Iris pigment epithelial cell (primary cell): Measurements from ENCODE around the gene ENPP7.
A peak's percentile ranks its signal among the peaks of the same experiment; 100 is the strongest.

ENCODE experiments used
- DNase-seq: peaks from one replicate; pipeline ENCODE4 v3.0.0-alpha.2; 2011; ENCODE audit warnings: low read depth

ENPP7 gene, protein sequence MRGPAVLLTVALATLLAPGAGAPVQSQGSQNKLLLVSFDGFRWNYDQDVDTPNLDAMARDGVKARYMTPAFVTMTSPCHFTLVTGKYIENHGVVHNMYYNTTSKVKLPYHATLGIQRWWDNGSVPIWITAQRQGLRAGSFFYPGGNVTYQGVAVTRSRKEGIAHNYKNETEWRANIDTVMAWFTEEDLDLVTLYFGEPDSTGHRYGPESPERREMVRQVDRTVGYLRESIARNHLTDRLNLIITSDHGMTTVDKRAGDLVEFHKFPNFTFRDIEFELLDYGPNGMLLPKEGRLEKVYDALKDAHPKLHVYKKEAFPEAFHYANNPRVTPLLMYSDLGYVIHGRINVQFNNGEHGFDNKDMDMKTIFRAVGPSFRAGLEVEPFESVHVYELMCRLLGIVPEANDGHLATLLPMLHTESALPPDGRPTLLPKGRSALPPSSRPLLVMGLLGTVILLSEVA

DNA sequence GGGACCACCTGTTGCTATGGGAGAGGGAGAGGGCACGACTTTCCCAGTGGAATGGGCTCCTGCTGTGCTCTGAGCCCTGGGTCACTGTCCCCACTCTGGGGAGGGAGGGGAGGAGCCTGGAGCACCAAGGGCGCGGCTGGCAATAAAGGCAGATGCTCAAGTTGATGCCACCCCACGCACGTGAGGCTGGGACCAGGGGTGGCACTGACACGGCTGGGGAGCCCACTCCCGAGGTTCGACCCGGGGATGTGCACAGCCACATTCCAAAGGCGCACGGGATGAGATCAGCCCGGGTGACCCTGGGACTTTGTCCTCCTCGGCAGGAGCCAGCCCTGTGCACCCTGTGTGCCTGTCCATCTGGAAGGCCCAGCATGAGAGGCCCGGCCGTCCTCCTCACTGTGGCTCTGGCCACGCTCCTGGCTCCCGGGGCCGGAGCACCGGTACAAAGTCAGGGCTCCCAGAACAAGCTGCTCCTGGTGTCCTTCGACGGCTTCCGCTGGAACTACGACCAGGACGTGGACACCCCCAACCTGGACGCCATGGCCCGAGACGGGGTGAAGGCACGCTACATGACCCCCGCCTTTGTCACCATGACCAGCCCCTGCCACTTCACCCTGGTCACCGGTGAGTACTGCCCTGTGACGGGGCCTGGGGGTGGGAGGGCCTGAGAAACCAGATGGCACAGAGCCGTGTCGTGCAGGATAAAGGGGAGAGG is at the start of gene ENPP7:
Gene ENPP7, plus strand, starts transcription at position 175 of the 715 bp plus-strand sequence. Its CDS starts 197 bp downstream, at position 372.
- DNase-seq, result no peak

DNA sequence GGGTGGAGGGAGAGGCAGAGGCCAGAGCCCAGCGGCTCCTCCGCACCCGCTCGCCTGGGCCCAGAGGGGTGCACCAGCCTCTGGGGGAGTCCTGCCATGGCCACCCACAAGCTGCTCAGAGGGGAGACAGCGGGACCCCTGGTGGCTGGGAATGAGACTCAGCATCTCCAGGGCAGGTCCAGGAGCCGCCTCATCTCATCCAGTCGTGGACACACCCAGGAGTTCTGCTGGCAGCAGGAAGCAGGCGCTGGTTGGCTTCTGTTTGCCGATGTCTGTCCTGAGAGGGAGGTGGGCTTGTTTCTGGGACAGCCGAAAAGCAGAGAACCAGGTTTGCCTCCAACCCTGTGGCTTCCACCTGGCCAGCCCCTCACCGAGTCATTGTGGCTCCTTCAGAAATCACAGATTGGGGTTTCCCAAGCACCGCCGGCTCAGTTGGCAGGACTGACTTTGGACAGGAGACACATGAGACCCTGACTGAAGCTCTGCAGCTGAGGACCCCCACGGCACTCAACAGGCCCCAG is 49.6 kb upstream of the ENPP7 start:
- DNase-seq, result no peak

DNA sequence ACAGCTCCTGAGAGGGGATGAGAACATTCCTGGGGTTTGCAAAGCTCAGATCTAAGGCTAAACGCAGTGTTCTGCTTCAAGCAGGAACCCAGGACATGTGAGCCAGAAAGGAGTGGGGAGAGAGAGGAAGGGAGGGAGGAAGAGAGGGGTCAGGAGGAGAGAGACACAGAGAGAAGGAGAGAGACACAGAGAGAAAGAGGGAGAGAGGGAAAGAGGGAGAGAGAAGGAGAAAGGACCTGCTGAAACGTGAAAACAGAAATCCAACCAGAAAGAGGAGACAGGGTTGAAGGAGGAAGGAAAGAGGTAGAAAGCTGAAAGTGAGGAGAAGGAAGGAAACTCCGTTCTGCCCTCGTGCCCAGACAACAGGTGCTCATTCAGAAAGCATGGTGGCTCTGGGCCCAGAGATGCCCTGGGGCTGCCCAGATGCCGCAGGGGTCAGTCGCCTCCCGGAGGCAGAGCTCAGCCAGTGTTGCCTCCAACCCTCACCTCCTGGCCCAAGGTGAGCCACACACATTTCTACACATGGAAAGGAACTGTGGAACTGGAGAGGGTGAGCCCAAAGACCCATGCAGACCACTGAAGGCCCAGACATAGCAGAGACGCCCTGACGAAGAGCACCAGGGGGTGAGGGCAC is 49.0 kb upstream of the ENPP7 start:
- DNase-seq, result no peak

DNA sequence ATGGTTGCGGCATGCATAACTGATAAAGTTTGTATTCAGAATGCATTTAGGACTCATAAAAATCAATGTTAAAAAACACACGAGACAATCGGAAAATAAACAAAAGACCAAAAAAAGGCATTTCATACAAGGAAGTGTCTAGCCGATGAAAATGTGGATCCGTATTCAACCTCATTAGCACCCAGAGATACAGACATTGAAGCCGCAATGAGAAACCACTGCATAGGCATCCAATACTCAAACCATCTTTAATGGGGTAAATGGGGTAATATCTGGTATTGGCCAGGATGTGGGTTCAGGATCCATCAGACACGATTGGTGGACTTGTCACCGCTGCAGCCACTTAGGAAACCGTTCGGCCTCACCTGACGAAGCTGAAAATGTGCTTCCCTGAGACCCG is 47.4 kb upstream of the ENPP7 start:
- DNase-seq, result no peak

DNA sequence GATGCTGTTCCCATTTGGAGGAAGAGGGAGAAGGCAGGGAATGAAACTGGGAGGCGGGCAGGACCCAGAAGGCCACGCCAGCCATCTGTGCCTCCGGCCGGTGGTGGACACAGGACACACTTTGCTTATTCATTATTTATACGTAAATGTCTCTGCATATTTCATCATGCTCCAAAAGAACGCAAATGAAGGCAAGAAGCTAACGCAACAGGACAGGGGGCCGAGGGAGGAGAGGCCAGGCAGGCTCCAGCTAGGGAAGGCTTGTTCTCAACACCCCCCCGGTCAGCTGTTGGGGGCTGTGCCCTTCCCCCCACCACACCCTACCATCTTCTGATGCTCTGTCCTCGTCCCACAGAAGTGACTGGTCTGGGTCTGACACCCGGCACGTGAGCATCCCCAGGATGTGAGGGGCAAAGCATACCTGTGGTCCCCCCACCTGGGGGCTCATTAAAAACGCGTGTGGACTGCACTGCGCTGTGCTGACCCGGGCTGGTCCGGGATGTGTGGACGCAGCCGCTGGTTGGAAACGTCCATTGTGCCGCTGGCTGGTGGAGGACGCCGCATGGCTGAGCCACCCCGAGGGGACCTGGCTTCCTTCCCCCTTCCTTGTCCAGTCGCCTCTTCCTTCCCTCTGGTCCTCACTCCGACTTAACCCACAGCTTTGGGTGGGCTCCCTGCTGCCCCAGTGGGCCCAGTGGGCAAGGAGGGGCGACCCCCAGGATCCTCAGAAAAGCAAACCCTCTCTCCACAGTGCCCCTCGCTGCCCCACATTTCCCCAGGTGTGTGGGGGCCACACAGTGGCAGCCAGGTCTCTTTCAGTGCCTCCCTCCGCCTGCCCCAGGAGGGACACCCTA is 46.4 kb upstream of the ENPP7 start:
- DNase-seq, result no peak

DNA sequence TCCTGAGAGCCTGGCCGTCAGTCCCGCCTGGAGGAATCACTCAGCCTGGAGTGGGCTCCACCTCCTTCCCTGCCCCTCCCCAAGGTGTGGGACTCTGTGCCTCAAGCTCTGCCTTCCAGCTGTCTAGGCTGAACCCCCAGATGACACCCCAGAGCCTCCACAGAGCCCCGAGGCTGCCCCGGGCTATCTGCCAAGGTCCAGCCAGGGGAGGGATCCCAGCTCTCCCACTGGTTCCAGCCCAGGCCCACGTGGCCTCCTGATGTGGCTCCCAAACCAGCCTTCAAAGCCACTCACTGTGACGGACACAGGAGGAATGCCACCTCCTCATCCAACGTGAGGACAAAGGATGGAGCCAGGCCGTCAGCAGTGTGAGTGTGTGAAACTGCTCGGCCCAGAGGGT is 45.6 kb upstream of the ENPP7 start:
- DNase-seq, result no peak

DNA sequence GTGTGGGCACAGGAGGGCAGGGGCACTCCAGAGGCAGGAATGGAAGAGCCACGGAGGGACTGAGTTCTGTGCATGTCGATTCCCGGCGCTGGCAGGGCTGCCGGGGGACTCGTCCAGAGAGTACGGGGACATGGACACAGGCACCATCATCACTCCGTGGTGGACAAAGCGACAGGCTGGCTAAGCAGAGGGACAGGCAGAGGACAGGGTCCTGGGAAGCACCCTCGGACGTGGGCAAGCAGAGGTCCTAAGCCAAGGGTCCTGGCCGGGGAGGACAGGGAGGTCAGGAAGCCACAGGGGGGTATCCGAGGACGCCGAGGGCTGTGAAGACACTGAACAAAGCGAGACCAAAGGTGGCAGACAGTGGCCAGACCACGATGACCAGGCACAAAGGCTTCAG is 44.3 kb upstream of the ENPP7 start:
- DNase-seq, result no peak

DNA sequence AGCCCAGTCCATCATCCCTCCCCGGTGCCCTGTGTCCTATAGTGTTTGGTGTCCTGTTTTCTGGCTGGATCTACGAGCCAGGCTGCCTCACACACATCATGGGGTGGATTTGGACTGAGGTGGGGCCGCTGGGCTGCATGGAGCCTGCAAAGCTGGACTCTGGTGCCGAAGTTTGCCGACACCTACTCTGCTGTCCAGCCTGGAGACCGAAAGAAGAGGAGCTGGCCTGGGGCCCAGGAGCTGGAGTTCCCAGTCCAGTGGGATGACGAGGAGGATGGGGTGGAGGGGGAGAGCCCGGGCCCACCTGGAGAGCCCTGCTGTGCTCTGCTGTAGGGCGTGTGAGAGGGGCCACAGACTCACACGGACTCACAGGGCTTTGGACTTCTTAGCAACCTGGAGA is 40.3 kb upstream of the ENPP7 start:
- no peak for DNase-seq

DNA sequence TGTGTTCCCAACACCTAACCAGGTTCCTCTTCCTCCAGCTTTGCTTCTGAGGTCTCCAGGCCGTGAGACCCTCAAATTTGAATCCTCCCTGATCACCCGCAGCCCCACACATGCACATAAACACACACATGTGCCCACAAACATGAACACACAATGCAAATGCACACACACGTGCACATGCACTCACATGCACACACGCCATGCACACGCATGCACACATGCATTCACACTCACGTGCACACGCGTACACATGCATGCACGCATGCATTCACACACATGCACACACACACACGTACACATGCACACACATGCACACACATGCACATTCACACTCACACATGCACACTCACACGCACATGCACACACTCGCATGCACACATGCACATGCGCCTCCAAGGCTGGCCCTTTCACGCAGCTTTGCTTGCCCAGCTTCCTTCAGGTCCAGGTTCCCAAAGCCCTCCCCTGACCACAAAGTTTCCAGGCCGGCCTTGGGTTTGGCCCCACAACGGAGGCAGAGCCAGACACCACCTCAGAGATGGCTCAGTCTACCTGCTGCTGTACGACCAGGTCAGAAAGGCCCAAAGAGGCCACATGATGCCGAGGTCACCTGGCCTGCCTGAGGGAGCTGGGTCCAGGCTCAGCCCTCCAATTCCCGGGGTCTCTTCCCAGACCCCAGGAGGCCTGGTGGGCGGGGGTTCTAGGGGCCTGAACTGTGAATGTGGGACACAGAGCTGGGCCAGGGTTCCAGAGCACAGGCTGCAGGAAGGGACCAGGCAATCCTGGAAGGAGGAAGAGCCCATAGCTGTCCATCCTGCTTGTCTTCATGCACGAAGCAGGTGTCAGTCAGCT is 39.5 kb upstream of the ENPP7 start:
- no peak for DNase-seq

DNA sequence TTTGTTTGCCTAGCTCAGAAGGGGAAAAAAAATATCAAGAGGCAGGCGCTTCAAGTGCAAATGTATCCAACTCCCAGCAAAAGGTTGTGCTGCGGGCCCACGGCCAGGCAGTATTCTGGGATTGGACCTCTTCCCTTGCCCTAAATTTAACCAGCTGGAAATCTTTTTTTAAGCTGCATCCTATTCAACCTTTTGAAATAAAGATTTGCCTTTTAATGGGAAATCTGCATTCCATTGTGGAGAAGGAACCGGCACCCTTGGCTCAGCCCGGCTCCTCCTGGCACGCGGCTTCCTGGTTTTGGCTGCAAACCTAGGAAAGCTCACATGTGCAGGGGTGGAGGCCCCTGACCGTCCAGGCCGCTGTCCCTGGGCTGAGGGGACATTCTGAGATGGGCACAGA is 38.8 kb upstream of the ENPP7 start:
- no peak for DNase-seq

DNA sequence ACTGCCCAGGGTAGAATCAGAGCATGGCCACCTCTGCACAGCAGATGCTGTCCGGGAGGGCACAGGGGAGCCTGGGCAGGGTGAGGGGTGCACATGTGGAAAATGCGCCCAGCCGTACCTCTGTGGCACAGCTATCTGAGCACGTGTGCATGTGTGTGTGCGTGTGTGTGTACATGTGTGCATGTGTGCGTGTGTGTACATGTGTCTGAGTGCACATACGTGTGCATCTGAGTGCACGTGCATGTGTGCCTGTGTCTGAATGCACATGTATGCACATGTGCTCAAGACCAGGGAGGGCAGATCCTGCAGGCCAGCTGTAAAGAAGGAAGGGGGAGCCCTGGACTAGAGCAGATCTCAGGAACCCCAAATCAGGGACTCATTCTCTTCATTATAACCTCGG is 37.3 kb upstream of the ENPP7 start:
- no peak for DNase-seq

DNA sequence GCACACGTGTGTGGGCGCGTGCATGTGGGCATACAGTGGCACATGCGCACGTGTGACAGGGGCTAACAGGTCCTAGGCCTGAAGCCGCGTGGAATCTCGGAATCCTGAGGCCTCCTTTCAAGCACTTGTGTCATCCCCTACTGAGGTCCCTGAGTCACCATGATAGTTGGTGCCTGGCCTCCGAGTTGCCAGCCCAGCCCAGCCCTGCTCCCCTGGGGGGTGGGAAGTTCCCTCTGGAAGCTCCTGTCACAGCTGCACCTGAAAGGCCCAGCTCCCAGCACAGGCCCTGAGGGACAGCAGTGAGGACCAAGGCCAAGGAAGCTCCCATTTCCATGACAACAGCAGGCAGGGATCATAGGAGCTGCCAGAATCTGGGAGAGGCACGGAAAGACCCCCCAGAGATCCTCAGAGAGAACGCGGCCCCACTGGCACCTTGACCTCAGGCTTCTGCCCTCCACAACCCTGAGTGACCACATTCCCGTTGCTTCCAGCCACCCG is 35.4 kb upstream of the ENPP7 start:
- no peak for DNase-seq

DNA sequence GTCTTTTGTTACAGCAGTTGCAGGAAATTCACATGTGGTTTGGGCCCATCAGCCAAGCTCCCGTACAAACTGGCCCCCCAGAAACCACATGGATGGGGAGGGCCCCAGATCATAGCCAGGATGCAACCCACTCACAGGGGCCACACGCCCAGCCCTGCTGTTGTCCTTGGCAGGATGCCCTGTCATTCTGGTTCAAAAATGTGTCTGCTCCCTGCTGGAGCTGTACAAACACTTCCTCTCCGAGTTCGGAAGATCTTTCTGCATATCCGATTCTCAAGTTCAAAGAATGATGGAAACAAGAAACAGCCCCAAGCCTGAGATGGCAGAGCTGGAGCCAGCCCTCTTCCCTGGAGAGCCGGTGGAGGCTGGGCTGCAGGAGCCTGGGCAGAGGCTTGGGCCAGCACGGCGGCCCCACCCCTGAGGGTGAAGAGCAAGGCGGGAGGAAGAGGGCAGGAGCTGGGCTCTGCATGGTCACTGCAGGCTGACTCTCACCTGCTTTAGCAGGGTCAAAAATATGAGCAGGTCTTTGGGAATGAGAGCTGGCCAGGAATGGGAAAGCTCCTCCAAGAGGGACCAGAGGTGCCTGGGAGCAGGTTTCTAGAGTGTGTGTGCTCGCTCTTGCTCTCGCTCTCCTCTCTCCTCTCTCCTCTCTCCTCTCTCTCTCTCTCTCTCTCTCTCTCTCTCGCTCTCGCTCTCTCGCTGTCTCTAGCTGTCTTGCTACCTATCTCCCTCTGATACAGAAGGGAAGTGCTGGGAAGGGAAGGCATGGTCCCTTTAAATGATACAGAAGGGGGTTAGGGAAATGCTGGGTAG is 34.7 kb upstream of the ENPP7 start:
- peak; percentile 18 for DNase-seq

DNA sequence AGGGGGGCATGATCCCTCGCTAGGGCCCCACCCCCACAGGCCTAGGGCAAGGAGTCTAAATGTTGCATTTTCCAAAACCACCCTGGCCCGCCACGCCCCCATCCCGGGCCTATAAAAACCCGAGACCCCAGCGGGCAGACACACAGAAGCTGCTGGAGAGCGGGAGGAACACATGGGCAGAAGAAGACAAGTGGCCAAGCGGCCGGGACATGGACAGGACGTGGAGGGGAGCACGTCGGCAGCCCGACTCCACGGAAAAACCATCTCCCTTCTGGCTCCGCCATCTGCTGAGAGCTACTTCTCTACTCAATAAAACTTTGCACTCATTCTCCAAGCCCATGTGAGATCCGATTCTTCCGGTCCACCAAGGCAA is 34.1 kb upstream of the ENPP7 start:
- DNase-seq, result no peak

DNA sequence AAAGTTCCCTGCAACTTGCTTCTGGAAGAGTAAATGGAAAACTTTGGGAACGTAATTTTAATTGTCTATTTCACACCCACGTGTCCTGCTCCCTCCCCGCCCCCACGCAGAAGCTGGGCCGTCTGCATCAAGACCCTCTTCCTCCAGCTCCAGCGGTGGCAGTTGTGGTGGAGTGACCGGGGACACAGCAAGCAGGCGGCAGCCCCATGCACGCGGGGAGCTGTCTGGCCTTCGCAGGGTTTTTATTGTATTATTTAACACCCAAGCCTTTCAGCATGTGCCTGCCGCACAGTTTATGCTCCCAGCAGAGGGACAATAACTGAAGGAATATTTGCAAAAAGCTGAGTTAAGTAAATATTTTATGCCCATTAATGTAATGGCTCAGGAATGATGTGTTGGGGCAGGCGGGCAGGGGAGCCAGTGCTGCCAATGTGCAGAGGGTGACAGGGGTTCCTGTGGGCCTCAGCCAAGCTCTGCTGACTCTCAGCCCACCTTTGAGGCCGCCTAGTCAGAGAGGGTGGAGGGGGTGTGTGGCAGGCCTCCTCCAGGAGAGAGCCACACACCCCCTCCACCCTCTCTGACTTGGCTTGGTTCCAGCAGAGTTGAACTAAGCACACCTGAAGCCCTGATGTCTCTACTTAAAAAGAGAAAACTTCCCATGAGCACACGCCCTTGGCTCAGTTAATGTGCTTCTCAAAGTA is 32.4 kb upstream of the ENPP7 start:
- DNase-seq, result no peak

DNA sequence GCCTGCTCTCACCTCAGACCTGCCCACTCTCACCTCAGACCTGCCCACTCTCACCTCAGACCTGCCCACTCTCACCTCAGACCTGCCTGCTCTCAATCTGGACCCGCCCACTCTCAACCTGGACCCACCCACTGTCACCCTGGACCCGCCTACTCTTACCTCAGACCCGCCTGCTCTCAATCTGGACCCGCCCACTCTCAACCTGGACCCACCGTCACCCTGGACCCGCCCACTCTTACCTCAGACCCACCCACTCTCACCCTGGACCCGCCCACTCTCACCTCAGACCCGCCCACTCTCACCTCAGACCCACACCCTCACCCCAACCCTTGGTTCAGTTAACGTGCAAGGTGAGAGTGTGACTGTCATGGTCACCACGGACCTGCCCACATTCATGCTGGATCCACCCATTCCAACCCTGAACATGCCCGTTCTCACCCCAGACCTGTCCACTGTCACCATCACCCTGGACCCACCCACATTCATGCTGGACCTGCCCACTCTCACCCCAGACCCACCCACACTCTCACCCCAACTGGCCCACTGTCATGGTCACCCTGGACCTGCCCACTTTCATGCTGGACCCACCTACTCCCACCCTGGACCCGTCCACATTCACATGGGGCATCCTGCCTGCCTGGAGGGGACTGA is 31.2 kb upstream of the ENPP7 start:
- DNase-seq, result no peak

DNA sequence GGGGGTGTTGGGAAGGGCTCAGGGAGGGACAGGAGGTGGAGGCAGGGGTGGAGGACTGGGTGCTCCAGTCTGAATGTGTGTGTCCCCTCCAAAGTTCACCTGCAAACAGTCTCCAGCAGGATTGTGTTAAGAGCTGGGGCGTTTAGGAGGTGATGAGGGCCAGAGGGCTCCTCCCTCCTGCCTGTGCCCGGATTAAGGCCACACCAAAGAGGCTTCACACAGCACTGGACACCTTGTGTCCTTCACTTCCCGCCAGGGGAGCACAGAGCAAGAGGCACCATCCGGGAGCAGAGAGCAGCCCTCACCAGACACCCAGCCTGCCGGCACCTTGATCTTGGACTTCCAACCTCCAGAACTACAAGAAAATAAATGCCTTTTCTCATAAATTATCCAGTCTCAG is 30.2 kb upstream of the ENPP7 start:
- no peak for DNase-seq

DNA sequence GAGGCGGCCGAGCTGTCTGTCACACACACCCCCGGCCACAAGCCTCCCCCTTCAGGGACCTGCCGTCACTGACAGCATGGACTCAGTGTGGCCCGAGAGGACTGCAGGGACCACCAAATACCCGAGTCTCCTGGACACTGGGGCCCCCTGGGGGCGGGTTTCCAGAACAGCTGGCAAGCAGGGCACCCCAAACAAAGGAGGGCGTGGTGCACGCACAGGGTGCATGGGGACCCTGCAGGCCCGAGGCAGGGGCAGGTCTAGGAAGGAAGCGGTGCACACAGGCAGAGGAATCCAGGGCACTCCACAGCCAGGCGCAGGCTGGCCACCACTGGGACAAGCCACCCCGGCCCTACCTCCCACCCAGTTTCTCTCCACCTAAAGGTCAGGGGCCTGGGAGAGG is 28.7 kb upstream of the ENPP7 start:
- no peak for DNase-seq
